ENCODE measurements around the gene NFIB. TPM values are rescaled to one million over a fixed set of nuclear protein-coding genes. Genes with fewer than 3 reads are reported as not detected.

The NFIB gene
- total RNA-seq, 4 donors from 2014 or later = 40.2 to 150 (median 83.7) TPM

GRCh38 chr9:14301583-14302021, 12.3 kb downstream of the NFIB start:
- H3K36me3 ChIP-seq = peaks cover 0 to 1% (median 0%) of the 10 kb centered on the region in 4 donors
- H3K4me1 ChIP-seq = peaks cover 7 to 21% (median 17%) of the 10 kb centered on the region in 4 donors
- in situ Hi-C loops (cut with MboI; ENCODE audit: low pct_ligation_motif_present in 1 of 4, low pct_unique_long_range_greater_than_20kb in 1 of 4, low sequenced_read_pairs in 3 of 4) (no loop called here), intact Hi-C loops (cut with DNase I; ENCODE audit: low total_unique reads) (no loop called here)
- WGBS, 2 donors (ENCODE audit: low coverage in 1 of 2) = 43% methylated on average over 1 of the region's 1 CpG; no CpG with 5 or more reads in 1 of the 2 donors
- no peak overlapping the region for H3K4me3 ChIP-seq
- H3K27ac ChIP-seq = no peak overlapping the region
- no peaks in the 10 kb centered on the region for H3K9me3 ChIP-seq
- no peaks in the 10 kb centered on the region for H3K27me3 ChIP-seq
- DNase-seq = no peak
- no peak for TF ChIP-seq CTCF (IDR thresholded peaks at IDR 0.05)
- no peak for TF ChIP-seq POLR2AphosphoS5 (IDR thresholded peaks at IDR 0.05)
- TF ChIP-seq POLR2A (IDR thresholded peaks at IDR 0.05) = no peak
- TF ChIP-seq EP300 (IDR thresholded peaks at IDR 0.05; ENCODE audit: low read depth) = no peak

GRCh38 chr9:14301006-14301405, 12.9 kb downstream of the NFIB start:
- WGBS, 2 donors (ENCODE audit: low coverage in 1 of 2) = 90 to 94% methylated on average over 4 of the region's 4 CpGs
- peaks cover 7 to 21% (median 17%) of the 10 kb centered on the region in 4 donors for H3K4me1 ChIP-seq
- no peak for DNase-seq
- in situ Hi-C loops (cut with MboI; ENCODE audit: low pct_ligation_motif_present in 1 of 4, low pct_unique_long_range_greater_than_20kb in 1 of 4, low sequenced_read_pairs in 3 of 4) (no loop called here), intact Hi-C loops (cut with DNase I; ENCODE audit: low total_unique reads) (no loop called here)
- peaks cover 0 to 1% (median 0%) of the 10 kb centered on the region in 4 donors for H3K36me3 ChIP-seq
- no peak overlapping the region for H3K4me3 ChIP-seq
- H3K27me3 ChIP-seq = no peaks in the 10 kb centered on the region
- H3K9me3 ChIP-seq = no peaks in the 10 kb centered on the region
- TF ChIP-seq CTCF (IDR thresholded peaks at IDR 0.05) (no peak), POLR2A (IDR thresholded peaks at IDR 0.05) (no peak), POLR2AphosphoS5 (IDR thresholded peaks at IDR 0.05) (no peak), EP300 (IDR thresholded peaks at IDR 0.05; ENCODE audit: low read depth) (no peak)
- no peak overlapping the region for H3K27ac ChIP-seq

- no peaks in the 10 kb centered on the region for H3K27me3 ChIP-seq
- H3K36me3 ChIP-seq = peaks cover 0 to 1% (median 0%) of the 10 kb centered on the region in 4 donors
- peaks cover 7 to 21% (median 17%) of the 10 kb centered on the region in 4 donors for H3K4me1 ChIP-seq
- H3K9me3 ChIP-seq = no peaks in the 10 kb centered on the region
- TF ChIP-seq POLR2A (IDR thresholded peaks at IDR 0.05) (no peak), EP300 (IDR thresholded peaks at IDR 0.05; ENCODE audit: low read depth) (no peak), CTCF (IDR thresholded peaks at IDR 0.05) (no peak), POLR2AphosphoS5 (IDR thresholded peaks at IDR 0.05) (no peak)
- H3K27ac ChIP-seq = no peak overlapping the region
- H3K4me3 ChIP-seq = no peak overlapping the region
- intact Hi-C loops (cut with DNase I; ENCODE audit: low total_unique reads) (no loop called here), in situ Hi-C loops (cut with MboI; ENCODE audit: low pct_ligation_motif_present in 1 of 4, low pct_unique_long_range_greater_than_20kb in 1 of 4, low sequenced_read_pairs in 3 of 4) (no loop called here)
- 70 to 86% methylated on average over 2 to 3 of the region's 3 CpGs for WGBS, 2 donors (ENCODE audit: low coverage in 1 of 2)
- DNase-seq = no peak
Measured at GRCh38 chr9:14300588-14300987, 13.4 kb downstream of the NFIB start.

GRCh38 chr9:14300040-14300439, 13.9 kb downstream of the NFIB start:
- intact Hi-C loops (cut with DNase I; ENCODE audit: low total_unique reads) = no loop called here
- WGBS, 2 donors (ENCODE audit: low coverage in 1 of 2) = 84 to 89% methylated on average over 9 of the region's 9 CpGs
- H3K4me3 ChIP-seq = no peak overlapping the region
- in situ Hi-C loops (cut with MboI; ENCODE audit: low pct_ligation_motif_present in 1 of 4, low pct_unique_long_range_greater_than_20kb in 1 of 4, low sequenced_read_pairs in 3 of 4) = no loop called here
- H3K27ac ChIP-seq = no peak overlapping the region
- peaks cover 0 to 1% (median 0%) of the 10 kb centered on the region in 4 donors for H3K36me3 ChIP-seq
- no peaks in the 10 kb centered on the region for H3K27me3 ChIP-seq
- H3K4me1 ChIP-seq = peaks cover 7 to 21% (median 17%) of the 10 kb centered on the region in 4 donors
- DNase-seq = no peak
- TF ChIP-seq POLR2A (IDR thresholded peaks at IDR 0.05) (no peak), EP300 (IDR thresholded peaks at IDR 0.05; ENCODE audit: low read depth) (no peak), POLR2AphosphoS5 (IDR thresholded peaks at IDR 0.05) (no peak), CTCF (IDR thresholded peaks at IDR 0.05) (no peak)
- no peaks in the 10 kb centered on the region for H3K9me3 ChIP-seq
